Kidney epithelial cell (primary cell): ENCODE results near the gene COIL. TPM values are rescaled to one million over a fixed set of nuclear protein-coding genes. Genes with fewer than 3 reads are reported as not detected.

Experiments used
- DNase-seq: peaks from one replicate; pipeline ENCODE4 v3.0.0-alpha.2; 2010; ENCODE audit warnings: low read depth
- H3K27me3 ChIP-seq: 2 replicates; pipeline ENCODE4 v1.6.0; 2011; ENCODE audit warnings: low read length; ENCODE audit not compliant: control insufficient read depth, insufficient read depth
- H3K36me3 ChIP-seq: 2 replicates; pipeline ENCODE4 v1.5.1; 2011; ENCODE audit warnings: low read length; ENCODE audit not compliant: control insufficient read depth, insufficient read depth
- H3K4me3 ChIP-seq: 2 replicates; pipeline ENCODE4 v1.5.1; 2011; ENCODE audit warnings: low read depth, mild to moderate bottlenecking, control low read depth, low read length
- CTCF ChIP-seq: IDR thresholded peaks from 2 replicates; pipeline ENCODE4 v1.5.1; 2011; ENCODE audit warnings: mild to moderate bottlenecking, moderate library complexity, low read length, control low read depth, inconsistent platforms; ENCODE audit not compliant: insufficient read depth, poor library complexity, severe bottlenecking
- total RNA-seq: library from RNA; depleted of rRNA; stranded (reverse); fragments of >200 nt; gene quantifications from 2 replicates; pipeline ENCODE4 v1.2.3, GENCODE V29; 2015

COIL gene
- total RNA-seq, 1 donor from 2014 or later, result 19.3 TPM

DNA sequence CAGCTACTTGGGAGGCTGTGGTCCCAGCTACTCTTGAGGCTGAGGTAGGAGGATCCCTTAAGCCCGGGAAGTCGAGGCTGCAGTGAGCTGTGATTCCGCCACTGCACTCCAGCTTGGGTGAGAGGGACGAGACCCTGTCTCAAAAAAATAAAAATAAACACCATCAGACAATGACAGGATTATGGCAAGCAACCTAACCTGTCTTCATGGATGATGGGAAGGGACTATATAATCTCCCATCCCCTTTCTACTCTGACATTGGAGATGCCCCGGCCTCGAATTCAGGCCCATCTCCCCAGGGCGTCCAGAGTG, 47.9 kb downstream of the COIL start:
- peak overlapping the region; percentile 91 for H3K4me3 ChIP-seq
- TF ChIP-seq CTCF, result no peak
- no peaks in the 10 kb centered on the region for H3K27me3 ChIP-seq
- H3K36me3 ChIP-seq, result no peaks in the 10 kb centered on the region
- DNase-seq, result no peak

DNA sequence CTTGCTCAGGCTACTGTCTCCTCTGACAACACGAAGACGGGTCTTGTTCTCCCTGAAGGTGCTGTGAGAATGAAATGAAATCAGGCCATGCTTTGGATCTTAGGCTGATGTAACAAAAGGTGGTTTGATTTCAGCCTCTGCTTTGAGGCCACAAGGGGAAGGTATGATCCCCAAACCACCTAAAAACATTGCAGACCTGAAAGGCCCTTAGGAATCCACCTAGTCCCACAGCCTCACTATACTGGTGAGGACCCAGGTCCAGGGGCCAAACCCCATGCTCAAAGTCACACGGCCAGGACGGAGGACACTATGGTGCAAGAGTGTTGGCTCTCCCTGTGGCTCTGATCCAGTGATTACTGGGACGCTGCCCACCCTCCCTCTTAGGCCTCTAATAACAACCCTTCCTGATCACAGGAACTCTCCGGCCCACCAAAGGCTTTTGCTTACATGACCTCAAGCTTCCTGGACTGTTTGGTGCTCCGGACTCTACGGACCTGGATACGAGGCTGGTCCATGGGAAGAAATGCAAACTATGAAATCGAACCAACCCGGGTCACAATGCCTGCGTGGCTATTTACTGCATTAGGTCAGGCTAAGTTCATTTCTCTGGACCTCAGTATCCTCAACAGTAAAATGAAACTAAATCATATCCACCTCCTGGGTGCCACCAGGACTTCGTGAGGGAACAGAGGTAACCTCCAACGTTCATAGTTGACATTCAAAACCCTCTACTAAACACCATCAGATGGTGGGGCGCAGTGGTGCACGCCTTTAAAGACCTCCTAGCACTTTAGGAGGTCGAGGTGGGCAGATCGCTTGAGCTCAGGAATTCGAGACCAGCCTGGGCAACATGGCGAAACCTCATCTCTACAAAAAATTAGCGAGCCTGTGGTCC, 48.5 kb downstream of the COIL start:
- Histone ChIP-seq H3K4me3 (peak overlapping the region; percentile 91), H3K36me3 (no peaks in the 10 kb centered on the region), H3K27me3 (no peaks in the 10 kb centered on the region)
- no peak for DNase-seq
- no peak for TF ChIP-seq CTCF

- Histone ChIP-seq H3K4me3 (no peak overlapping the region), H3K36me3 (no peaks in the 10 kb centered on the region), H3K27me3 (no peaks in the 10 kb centered on the region)
- no peak for DNase-seq
- TF ChIP-seq CTCF, result no peak
These were observed 50.2 kb downstream of the COIL start for GRCh38 chr17:56910509-56911235.

DNA sequence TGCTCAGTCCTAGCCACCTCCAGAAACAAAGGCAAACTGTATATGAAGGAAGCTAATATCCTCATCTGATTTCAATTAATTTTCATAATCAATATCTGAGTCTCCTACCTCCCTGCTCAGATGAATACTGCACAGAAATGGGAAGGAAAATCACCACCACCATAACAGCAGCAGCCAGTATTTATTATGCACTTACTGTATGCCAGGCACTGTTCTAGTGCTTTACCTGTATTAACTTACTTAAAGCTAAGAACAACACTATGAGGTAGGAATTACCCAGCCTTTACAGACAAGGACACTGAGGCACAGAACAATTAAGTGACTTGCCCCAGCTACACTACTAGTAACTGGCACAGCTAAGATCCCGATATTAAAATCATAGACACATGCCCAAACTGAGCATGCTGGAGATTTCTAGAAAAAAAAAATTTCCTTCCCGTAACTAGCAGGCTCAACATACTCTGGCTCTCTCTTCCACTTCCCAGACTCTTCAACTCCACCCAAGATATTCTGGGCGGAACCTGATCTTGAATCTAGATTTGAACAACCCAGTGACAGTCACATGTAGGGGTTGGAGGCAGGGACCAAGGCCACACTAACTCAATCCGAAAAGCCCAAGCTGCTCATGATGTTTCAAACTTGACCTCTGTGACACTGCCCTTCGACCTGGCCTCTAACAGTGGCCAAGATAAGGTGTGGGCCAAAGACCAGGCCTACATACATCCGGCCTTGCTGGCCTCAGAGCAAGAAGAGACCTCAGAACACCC, 50.9 kb downstream of the COIL start:
- DNase-seq, result no peak
- Histone ChIP-seq H3K36me3 (no peaks in the 10 kb centered on the region), H3K27me3 (no peaks in the 10 kb centered on the region), H3K4me3 (no peak overlapping the region)
- no peak for TF ChIP-seq CTCF

DNA sequence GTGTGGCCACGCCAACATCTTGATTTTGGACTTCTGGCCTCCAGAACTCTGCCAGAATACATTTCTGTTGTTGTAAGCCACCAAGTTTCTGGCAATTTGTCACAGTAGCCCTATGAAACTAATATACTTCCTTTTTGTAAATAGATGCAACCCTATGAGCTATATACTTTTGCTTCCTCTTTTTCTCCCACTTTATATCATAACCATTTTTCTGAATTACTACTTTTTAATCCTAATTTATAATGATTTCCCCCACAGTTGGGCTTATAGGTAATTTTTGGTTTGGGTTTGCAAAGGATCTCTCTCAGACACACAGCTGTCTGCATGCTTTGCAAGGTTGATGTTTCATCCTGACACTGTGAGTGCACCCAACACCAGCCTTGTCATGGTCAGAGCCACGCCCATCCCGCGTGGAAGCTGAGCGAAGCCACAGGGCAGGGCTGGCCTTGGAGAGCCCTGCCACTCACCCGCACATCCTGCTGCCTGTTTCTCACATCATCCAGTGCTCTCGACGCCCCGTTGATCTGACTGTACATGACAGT, 52.8 kb downstream of the COIL start:
- Histone ChIP-seq H3K36me3 (no peaks in the 10 kb centered on the region), H3K4me3 (no peak overlapping the region), H3K27me3 (no peaks in the 10 kb centered on the region)
- no peak for TF ChIP-seq CTCF
- no peak for DNase-seq
